GM21360 (cell line): ENCODE measurements around the gene WAC.
"Not testable (repeated sequence)": the region's sequence is repeated elsewhere in the genome, so short reads cannot be mapped to it uniquely, and the experiment has no call there.

ENCODE experiments used
- ATAC-seq: cut with Tn5 transposase; IDR thresholded peaks from one replicate; pipeline ENCODE4 v1.9.1; 2021; ENCODE audit warnings: mild to moderate bottlenecking, moderate library complexity; ENCODE audit not compliant: unreplicated experiment

The WAC gene

GRCh38 chr10:28604567-28605536 lies 71.9 kb downstream of the WAC start:
- no peak for ATAC-seq

GRCh38 chr10:28606568-28606967 lies 73.7 kb downstream of the WAC start:
- ATAC-seq, result no peak

DNA sequence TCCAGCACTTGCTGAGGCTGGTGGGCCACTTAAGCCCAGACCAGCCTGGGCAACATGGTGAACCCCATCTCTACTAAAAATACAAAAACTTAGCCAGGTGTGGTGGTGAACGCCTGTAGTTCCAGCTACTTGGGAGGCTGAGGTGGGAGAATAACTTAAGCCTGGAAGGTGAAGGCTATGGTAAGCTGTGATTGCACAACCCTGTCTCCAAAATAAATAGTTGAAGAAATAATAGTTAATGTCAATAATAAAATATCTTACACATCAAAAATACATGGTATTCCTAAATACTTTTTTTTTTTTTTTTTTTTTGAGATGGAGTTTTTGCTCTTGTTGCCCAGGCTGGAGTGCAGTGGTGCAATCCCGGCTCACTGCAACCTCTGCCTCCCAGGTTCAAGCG lies 76.7 kb downstream of the WAC start:
- not testable (repeated sequence) for ATAC-seq

DNA sequence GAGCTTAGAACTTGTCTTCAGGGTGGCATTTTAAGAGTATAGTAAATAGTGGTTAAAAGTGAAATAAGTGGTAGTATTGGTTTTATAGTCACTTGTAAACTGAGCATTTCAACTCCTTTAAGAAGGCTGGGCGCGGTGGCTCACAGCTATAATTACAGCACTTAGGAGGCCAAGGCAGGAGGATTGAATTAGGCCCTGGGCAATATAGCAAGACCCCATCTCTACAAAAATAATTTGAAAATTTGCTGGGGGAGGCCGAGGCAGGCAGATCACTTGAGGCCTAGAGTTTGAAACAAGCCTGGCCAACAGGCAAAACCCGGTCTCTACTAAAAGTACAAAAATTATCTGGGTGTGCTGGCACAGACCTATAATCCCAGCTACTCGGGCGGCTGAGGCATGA lies 80.0 kb downstream of the WAC start:
- no peak for ATAC-seq

- ATAC-seq, result no peak
These were observed 83.6 kb downstream of the WAC start for GRCh38 chr10:28616514-28616913.

GRCh38 chr10:28619455-28619854 lies 86.5 kb downstream of the WAC start:
- no peak for ATAC-seq

DNA sequence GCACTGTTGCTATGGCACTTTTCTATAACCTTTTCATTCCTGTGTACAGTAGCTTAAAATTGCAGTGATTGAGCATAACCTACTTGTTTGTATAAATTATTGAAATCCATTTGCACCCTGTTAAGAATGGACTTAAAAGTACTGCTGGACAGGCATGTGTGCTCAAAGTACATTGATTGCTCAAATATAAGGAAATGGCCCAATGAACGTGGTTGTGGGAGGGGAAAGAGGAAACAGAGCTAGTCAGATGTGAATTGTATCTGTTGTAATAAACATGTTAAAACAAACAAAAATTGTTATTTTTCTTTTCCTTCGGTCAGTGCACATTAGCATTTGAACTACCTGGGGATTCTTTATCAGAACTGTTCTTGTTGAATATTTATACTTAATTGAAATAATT lies 87.3 kb downstream of the WAC start:
- no peak for ATAC-seq

GRCh38 chr10:28623483-28623882 lies 90.6 kb downstream of the WAC start:
- no peak for ATAC-seq

DNA sequence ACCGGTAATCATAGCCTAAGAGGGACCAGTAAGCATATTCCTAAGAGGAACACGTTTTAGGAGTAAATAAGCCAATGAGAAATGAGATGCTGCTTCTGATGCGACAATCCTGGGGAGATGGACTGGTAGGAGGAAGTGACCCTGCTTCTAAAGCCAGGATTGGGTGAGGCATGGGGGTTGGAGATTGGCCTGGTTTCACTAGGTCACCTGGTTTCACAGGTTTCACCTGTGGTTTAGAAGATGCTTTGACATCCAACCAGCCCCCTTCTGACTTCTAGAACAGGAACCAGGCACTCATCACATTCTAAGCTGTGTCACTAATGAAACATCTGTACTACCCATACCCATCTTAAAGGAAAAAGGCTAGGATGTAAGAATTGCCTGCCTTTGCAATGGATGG lies 91.4 kb downstream of the WAC start:
- ATAC-seq, result no peak

DNA sequence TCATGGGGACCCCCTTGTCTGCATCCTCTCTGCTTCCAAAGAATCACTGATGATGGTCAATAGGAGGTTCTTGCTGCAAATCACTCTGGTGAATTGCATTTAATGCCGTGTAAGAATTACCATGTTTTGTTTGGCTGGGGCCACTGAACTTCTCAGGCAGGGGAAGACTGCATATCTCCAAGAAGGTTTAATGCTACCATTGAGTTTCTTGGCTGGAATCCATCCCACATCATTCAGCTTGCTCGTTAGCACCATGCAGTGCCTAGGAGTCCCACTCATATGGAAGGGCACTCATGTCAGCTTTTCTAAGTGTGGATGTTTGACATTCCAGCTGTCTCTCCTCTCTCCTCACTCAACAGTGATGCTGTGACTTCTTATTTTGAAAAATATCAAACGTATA lies 94.2 kb downstream of the WAC start:
- ATAC-seq, result no peak

DNA sequence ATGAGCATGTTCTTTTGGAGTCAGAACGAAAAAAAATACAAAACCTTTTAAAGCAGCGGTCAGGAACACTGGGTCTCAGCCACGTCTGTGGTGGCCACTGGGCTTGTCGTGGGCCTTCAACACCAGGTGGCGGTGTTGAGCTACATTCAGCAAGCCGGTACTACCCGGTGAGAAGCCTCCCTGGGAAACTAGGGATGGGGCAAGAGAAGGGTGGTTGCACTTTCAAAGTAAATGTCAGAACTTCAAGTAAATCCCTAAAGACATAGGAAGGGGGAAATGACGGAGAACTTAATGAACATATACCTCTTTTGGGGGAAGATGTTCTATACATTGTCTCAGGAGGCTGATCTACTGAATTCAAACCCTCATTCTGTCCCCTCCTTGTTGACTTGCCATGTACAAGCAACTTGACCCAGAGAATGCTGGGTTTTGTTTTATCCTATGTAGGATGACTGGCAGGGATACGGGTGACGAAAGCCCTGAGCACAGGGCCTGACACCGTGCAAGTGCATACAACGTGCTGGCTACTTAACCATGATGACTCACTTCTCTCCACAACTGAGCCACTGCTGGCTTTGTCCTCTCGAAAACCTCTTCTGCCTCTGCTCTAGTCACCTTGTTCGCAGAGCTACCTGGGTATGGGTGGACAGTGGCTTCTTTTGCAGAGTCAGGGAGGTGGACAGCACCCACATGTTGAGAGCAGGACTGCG lies 95.4 kb downstream of the WAC start:
- ATAC-seq, result peak; percentile 79

DNA sequence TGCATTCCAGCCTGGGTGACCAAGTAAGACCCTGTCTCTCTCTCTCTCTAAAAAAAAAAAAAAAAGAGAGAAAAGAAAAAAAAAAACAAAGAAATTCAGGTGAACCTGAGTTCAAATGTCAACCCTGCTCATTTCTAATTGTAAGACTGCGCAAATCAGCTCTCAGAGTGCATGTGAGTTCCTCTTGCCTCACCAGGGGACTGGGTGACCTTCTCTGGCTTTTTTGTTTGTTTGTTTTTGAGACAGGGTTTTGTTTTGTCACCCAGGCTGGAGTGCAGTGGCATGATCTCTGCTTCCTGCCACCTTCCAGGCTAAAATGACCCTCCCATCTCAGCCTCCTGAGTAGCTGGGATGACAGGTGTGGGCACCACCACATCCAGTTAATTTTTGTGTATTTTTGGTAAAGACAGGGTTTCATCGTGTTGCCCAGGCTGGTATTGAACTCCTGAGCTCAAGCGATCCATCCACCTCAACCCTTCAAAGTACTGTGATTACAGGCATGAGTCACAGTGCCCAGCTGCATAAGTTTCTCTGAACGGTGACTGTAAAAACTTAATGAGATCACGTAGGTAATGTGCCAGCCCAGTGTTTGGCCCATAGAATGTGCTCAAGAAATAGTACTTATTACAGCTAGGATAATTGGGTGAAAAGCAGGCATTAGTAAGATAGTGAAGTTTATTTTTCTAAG lies 99.1 kb downstream of the WAC start:
- ATAC-seq, result no peak

DNA sequence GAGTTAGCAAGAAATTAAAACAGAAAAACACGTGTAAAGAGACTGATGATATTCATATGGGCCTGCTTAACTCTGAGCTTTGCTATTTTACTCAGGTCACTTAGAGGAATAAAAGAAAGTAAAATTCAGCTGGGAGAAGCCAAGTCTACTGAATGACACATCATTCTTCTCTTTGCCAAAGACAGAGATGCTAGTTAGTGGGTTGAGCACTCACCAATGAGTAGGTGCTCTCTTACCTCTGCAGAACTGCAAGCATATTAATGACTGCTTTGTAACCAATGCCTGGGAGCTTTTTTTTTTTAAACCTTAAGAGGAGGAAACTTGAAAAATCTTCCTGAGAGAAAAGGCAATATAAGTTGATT lies 99.6 kb downstream of the WAC start:
- ATAC-seq, result no peak

GRCh38 chr10:28633750-28634149 lies 100.8 kb downstream of the WAC start:
- ATAC-seq, result no peak

- ATAC-seq, result no peak
These were observed 104.4 kb downstream of the WAC start for GRCh38 chr10:28637346-28637745.

DNA sequence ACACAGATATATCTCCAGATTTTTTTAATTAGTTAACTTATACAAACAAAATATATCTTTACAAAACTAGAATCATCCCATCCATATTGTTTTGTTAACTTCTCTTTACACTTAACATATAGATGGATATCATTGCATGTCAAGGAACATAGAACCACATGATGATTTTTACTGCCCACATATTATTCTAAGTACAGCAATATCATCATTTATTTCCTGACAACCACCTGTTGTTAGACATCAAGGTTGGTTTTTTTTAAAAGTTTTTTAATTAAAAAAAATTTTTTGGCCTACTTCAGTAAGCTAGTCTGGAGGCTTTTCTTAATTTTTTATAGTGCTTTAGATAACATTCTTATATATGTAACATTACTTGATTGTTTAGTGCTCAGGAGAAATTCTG lies 105.5 kb downstream of the WAC start:
- ATAC-seq, result no peak

DNA sequence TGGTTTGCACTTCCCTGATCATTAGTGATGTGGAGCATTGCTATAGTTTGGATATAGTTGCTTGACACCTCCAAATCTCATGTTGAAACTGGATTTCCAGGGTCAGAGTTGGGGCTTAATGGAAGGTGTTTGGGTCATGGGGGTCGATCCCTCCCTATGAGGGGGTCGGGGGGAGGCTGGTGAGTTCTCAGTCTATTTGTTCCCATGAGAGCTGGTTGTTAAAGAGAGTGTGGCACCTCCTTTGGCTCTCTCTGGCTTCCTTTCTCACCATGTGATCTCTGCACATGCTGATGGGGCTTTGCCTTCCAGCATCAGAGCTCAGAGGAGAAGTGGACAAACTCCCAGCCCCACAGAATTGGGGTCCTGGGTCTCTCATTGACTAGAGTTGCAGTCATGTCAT lies 107.6 kb downstream of the WAC start:
- no peak for ATAC-seq

GRCh38 chr10:28644647-28645046 lies 111.7 kb downstream of the WAC start:
- ATAC-seq, result no peak

GRCh38 chr10:28652106-28652505 lies 119.2 kb downstream of the WAC start:
- ATAC-seq, result no peak

GRCh38 chr10:28652703-28653102 lies 119.8 kb downstream of the WAC start:
- ATAC-seq, result no peak

GRCh38 chr10:28658824-28659223 lies 125.9 kb downstream of the WAC start:
- not testable (repeated sequence) for ATAC-seq

- ATAC-seq, result no peak
These were observed 128.1 kb downstream of the WAC start for GRCh38 chr10:28661035-28661434.
